Measurements from ENCODE around the gene ZGPAT.

The ZGPAT gene

DNA sequence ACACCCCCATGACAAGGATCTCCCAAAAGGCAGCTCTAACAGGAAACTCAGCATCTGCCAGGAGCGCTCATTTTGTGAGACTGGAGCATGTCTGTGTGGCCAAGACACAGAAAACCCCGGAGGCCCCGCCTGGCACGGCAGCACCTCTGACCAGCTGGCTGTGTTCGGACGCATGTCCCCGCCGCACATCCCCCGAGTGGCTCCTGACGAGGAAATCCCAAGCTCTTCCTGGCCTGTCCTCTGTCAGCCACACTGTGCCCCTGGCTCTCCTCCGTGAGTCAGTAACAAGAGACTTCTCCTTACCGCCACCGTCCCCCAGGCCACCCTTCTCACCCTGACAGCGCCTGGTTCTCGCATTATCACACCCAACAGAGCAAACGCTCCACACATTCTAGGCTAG is 46.2 kb downstream of the ZGPAT start:
- no peak for TF ChIP-seq Cebpa-rat (IDR thresholded peaks at IDR 0.05)
- no peaks in the 10 kb centered on the region for H3K36me3 ChIP-seq
- H3K4me2 ChIP-seq, result no peak overlapping the region
- H3K4me3 ChIP-seq, result no peak overlapping the region
- no peak overlapping the region for H3K27ac ChIP-seq
- no peak overlapping the region for H3K9ac ChIP-seq
- H3K4me1 ChIP-seq, result peaks cover 48% of the 10 kb centered on the region
- H3K9me3 ChIP-seq, result no peaks in the 10 kb centered on the region
- no peaks in the 10 kb centered on the region for H4K20me1 ChIP-seq
- H3K27me3 ChIP-seq, result no peaks in the 10 kb centered on the region

GRCh38 chr20:63755933-63756647 is 48.3 kb downstream of the ZGPAT start:
- no peak overlapping the region for H3K4me3 ChIP-seq
- H3K9ac ChIP-seq, result no peak overlapping the region
- peak overlapping the region; percentile 15 for H3K4me2 ChIP-seq
- no peak overlapping the region for H3K27ac ChIP-seq
- no peaks in the 10 kb centered on the region for H3K9me3 ChIP-seq
- no peaks in the 10 kb centered on the region for H3K27me3 ChIP-seq
- TF ChIP-seq Cebpa-rat (IDR thresholded peaks at IDR 0.05), result no peak
- no peaks in the 10 kb centered on the region for H4K20me1 ChIP-seq
- no peaks in the 10 kb centered on the region for H3K36me3 ChIP-seq
- peaks cover 27% of the 10 kb centered on the region for H3K4me1 ChIP-seq

- no peaks in the 10 kb centered on the region for H3K27me3 ChIP-seq
- H3K4me3 ChIP-seq, result no peak overlapping the region
- H3K9ac ChIP-seq, result no peak overlapping the region
- no peaks in the 10 kb centered on the region for H3K9me3 ChIP-seq
- no peak overlapping the region for H3K27ac ChIP-seq
- no peaks in the 10 kb centered on the region for H3K36me3 ChIP-seq
- no peak for TF ChIP-seq Cebpa-rat (IDR thresholded peaks at IDR 0.05)
- H4K20me1 ChIP-seq, result no peaks in the 10 kb centered on the region
- H3K4me1 ChIP-seq, result peaks cover 23% of the 10 kb centered on the region
- peak overlapping the region; percentile 15 for H3K4me2 ChIP-seq
Observed at GRCh38 chr20:63756648-63756991, 48.8 kb downstream of the ZGPAT start.

GRCh38 chr20:63758152-63758551 is 50.3 kb downstream of the ZGPAT start:
- Histone ChIP-seq H3K27me3 (no peaks in the 10 kb centered on the region), H4K20me1 (no peaks in the 10 kb centered on the region), H3K9ac (no peak overlapping the region), H3K27ac (no peak overlapping the region), H3K4me2 (no peak overlapping the region), H3K4me1 (peaks cover 14% of the 10 kb centered on the region), H3K36me3 (no peaks in the 10 kb centered on the region), H3K9me3 (no peaks in the 10 kb centered on the region), H3K4me3 (no peak overlapping the region)
- no peak for TF ChIP-seq Cebpa-rat (IDR thresholded peaks at IDR 0.05)

DNA sequence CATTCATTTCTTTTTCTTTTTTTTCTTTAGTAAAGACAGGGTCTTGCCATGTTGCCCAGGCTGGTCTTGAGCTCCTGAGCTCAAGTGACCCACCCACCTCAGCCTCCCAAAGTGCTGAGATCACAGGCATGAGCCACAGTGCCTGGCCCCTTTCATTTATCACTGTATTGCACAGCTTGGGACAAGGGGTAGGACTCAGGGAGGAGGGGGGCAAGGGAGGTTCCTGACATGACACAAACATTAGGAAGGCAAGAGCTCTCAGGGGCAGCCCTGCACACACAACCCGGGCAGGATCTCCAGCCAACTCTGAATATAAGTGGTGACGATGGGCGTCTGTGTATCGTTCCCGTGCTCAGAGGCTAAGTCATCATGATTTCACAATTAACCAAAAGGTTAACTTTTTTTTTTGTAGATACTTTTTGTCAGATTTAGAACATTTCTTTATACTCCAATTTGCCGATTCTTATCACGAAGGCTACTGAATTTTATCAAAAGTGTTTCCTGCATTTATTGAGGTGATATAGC is 51.6 kb downstream of the ZGPAT start:
- no peak overlapping the region for H3K4me2 ChIP-seq
- H4K20me1 ChIP-seq, result no peaks in the 10 kb centered on the region
- TF ChIP-seq Cebpa-rat (IDR thresholded peaks at IDR 0.05), result no peak
- H3K4me1 ChIP-seq, result peaks cover 10% of the 10 kb centered on the region
- no peaks in the 10 kb centered on the region for H3K27me3 ChIP-seq
- H3K9me3 ChIP-seq, result no peaks in the 10 kb centered on the region
- no peak overlapping the region for H3K9ac ChIP-seq
- H3K4me3 ChIP-seq, result no peak overlapping the region
- no peaks in the 10 kb centered on the region for H3K36me3 ChIP-seq
- no peak overlapping the region for H3K27ac ChIP-seq

- Histone ChIP-seq H3K36me3 (no peaks in the 10 kb centered on the region), H3K9ac (no peak overlapping the region), H3K27ac (no peak overlapping the region), H3K27me3 (no peaks in the 10 kb centered on the region), H4K20me1 (no peaks in the 10 kb centered on the region), H3K9me3 (no peaks in the 10 kb centered on the region), H3K4me1 (peaks cover 8% of the 10 kb centered on the region), H3K4me2 (no peak overlapping the region), H3K4me3 (no peak overlapping the region)
- no peak for TF ChIP-seq Cebpa-rat (IDR thresholded peaks at IDR 0.05)
Observed at GRCh38 chr20:63765082-63765873, 57.4 kb downstream of the ZGPAT start.

- no peak for TF ChIP-seq Cebpa-rat (IDR thresholded peaks at IDR 0.05)
- no peaks in the 10 kb centered on the region for H3K9me3 ChIP-seq
- peaks cover 8% of the 10 kb centered on the region for H3K4me1 ChIP-seq
- no peak overlapping the region for H3K4me3 ChIP-seq
- H3K36me3 ChIP-seq, result no peaks in the 10 kb centered on the region
- H3K27me3 ChIP-seq, result no peaks in the 10 kb centered on the region
- no peak overlapping the region for H3K9ac ChIP-seq
- H4K20me1 ChIP-seq, result no peaks in the 10 kb centered on the region
- no peak overlapping the region for H3K27ac ChIP-seq
- H3K4me2 ChIP-seq, result no peak overlapping the region
Observed at GRCh38 chr20:63765902-63766301, 58.1 kb downstream of the ZGPAT start.

- Histone ChIP-seq H3K27ac (no peak overlapping the region), H3K27me3 (no peaks in the 10 kb centered on the region), H3K36me3 (no peaks in the 10 kb centered on the region), H3K4me2 (no peak overlapping the region), H3K4me1 (peaks cover 8% of the 10 kb centered on the region), H3K4me3 (no peak overlapping the region), H3K9ac (no peak overlapping the region), H3K9me3 (no peaks in the 10 kb centered on the region), H4K20me1 (no peaks in the 10 kb centered on the region)
- TF ChIP-seq Cebpa-rat (IDR thresholded peaks at IDR 0.05), result no peak
Observed at GRCh38 chr20:63766695-63767426, 59.0 kb downstream of the ZGPAT start.

DNA sequence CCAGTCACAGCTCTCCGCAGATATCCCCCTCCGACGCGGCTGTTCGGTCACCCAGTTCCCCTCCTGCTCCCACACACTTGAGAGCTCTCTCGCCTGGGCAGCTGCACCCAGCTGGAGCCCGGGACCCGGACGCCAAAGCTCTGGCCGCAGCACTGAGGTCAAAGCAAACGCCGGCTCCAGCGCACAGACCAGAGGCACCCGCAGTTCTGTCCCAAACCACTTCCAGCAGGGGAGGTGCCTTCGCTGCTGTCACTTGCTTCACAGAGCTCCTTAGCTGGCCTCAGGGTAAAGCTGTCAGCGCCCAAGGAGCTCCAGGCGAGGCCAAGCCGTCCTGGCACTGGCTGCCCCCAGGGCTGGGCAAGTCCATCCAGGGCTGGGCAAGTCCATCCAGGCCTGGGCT is 59.6 kb downstream of the ZGPAT start:
- H4K20me1 ChIP-seq, result no peaks in the 10 kb centered on the region
- no peaks in the 10 kb centered on the region for H3K27me3 ChIP-seq
- no peaks in the 10 kb centered on the region for H3K36me3 ChIP-seq
- no peak overlapping the region for H3K9ac ChIP-seq
- peaks cover 8% of the 10 kb centered on the region for H3K4me1 ChIP-seq
- no peak overlapping the region for H3K4me3 ChIP-seq
- H3K27ac ChIP-seq, result no peak overlapping the region
- TF ChIP-seq Cebpa-rat (IDR thresholded peaks at IDR 0.05), result no peak
- H3K4me2 ChIP-seq, result no peak overlapping the region
- H3K9me3 ChIP-seq, result no peaks in the 10 kb centered on the region

DNA sequence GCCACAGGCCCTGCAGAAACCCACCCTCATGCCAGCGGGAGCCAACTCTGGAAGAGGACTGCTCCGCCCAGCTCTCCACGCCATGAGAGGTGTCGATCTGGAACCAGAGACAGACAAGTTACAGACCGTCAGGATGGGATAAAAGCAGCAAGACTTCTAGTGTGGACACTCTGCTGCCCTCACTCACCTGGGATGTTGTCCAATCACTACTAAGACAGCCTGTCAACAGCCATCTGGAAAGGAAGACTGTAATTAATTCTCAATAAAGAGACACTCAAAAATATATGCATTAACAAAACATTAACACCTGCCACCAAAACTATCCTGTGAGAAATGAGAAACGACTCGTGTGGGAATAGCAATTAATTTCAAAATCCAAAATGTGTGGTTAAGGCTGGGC is 60.0 kb downstream of the ZGPAT start:
- no peaks in the 10 kb centered on the region for H3K36me3 ChIP-seq
- H3K9me3 ChIP-seq, result no peaks in the 10 kb centered on the region
- no peak for TF ChIP-seq Cebpa-rat (IDR thresholded peaks at IDR 0.05)
- H3K4me2 ChIP-seq, result no peak overlapping the region
- H3K4me3 ChIP-seq, result no peak overlapping the region
- peaks cover 8% of the 10 kb centered on the region for H3K4me1 ChIP-seq
- no peaks in the 10 kb centered on the region for H3K27me3 ChIP-seq
- no peaks in the 10 kb centered on the region for H4K20me1 ChIP-seq
- H3K9ac ChIP-seq, result no peak overlapping the region
- no peak overlapping the region for H3K27ac ChIP-seq
